Glutamatergic neuron (in vitro differentiated cells): Measurements from ENCODE around the gene PPP4R4. TPM values are rescaled to one million over a fixed set of nuclear protein-coding genes. Genes with fewer than 3 reads are reported as not detected.

Source experiments
- DNase-seq: peaks from one replicate; pipeline ENCODE4 v3.0.0; 2022
- H3K27ac Mint-ChIP-seq: one replicate; pipeline ENCODE4 v1.8.0; 2020; ENCODE audit warnings: mild to moderate bottlenecking, mixed read lengths, inconsistent platforms; ENCODE audit not compliant: unreplicated experiment
- H3K27me3 Mint-ChIP-seq: one replicate; pipeline ENCODE4 v1.8.0; 2020; ENCODE audit warnings: mild to moderate bottlenecking, moderate library complexity, mixed read lengths, inconsistent platforms; ENCODE audit not compliant: unreplicated experiment
- H3K36me3 Mint-ChIP-seq: one replicate; pipeline ENCODE4 v1.8.0; 2020; ENCODE audit warnings: mild to moderate bottlenecking, mixed read lengths, inconsistent platforms; ENCODE audit not compliant: unreplicated experiment
- H3K4me1 Mint-ChIP-seq: one replicate; pipeline ENCODE4 v1.8.0; 2020; ENCODE audit warnings: mild to moderate bottlenecking, low read depth, mixed read lengths, inconsistent platforms; ENCODE audit not compliant: unreplicated experiment
- H3K4me3 Mint-ChIP-seq: one replicate; pipeline ENCODE4 v1.8.0; 2020; ENCODE audit warnings: mild to moderate bottlenecking, mixed read lengths, inconsistent platforms; ENCODE audit not compliant: unreplicated experiment
- H3K9me3 Mint-ChIP-seq: one replicate; pipeline ENCODE4 v1.8.0; 2020; ENCODE audit warnings: mild to moderate bottlenecking, moderate library complexity, mixed read lengths, inconsistent platforms; ENCODE audit not compliant: unreplicated experiment
- CTCF ChIP-seq: fragments of 200-600 bp; sonication (generic); IDR thresholded peaks from one replicate; pipeline ENCODE4 v1.5.0; 2021; ENCODE audit not compliant: partially characterized antibody, unreplicated experiment
- total RNA-seq: library from RNA; stranded (reverse); fragmentation: NEBNext Ultra II Directional; extraction: Animal tissue kit (Norgen Biotek cat#: 25700); gene quantifications from one replicate; pipeline ENCODE4 v1.2.1, GENCODE V29; 2021; ENCODE audit not compliant: unreplicated experiment

Gene PPP4R4
- total RNA-seq, 1 donor from 2014 or later, result 1.6 TPM

- H3K27me3 Mint-ChIP-seq, result peaks cover 2% of the 10 kb centered on the region
- DNase-seq, result no peak
- peaks cover 3% of the 10 kb centered on the region for H3K9me3 Mint-ChIP-seq
- TF ChIP-seq CTCF, result no peak
- no peak overlapping the region for H3K4me3 Mint-ChIP-seq
- H3K27ac Mint-ChIP-seq, result no peak overlapping the region
- H3K36me3 Mint-ChIP-seq, result peaks cover 11% of the 10 kb centered on the region
- peaks cover 4% of the 10 kb centered on the region for H3K4me1 Mint-ChIP-seq
Observed at GRCh38 chr14:94304243-94304642, 130.1 kb downstream of the PPP4R4 start.

GRCh38 chr14:94305620-94306019, 131.5 kb downstream of the PPP4R4 start:
- Mint-ChIP-seq H3K27me3 (peaks cover 2% of the 10 kb centered on the region), H3K27ac (no peak overlapping the region), H3K4me3 (no peak overlapping the region), H3K4me1 (peaks cover 4% of the 10 kb centered on the region), H3K9me3 (peaks cover 3% of the 10 kb centered on the region), H3K36me3 (peaks cover 11% of the 10 kb centered on the region)
- no peak for DNase-seq
- no peak for TF ChIP-seq CTCF

- Mint-ChIP-seq H3K9me3 (peaks cover 3% of the 10 kb centered on the region), H3K4me1 (peaks cover 4% of the 10 kb centered on the region), H3K27me3 (peaks cover 2% of the 10 kb centered on the region), H3K27ac (no peak overlapping the region), H3K36me3 (peaks cover 11% of the 10 kb centered on the region), H3K4me3 (no peak overlapping the region)
- DNase-seq, result no peak
- no peak for TF ChIP-seq CTCF
Observed at GRCh38 chr14:94306047-94306978, 132.2 kb downstream of the PPP4R4 start.

- Mint-ChIP-seq H3K27ac (no peak overlapping the region), H3K4me1 (peaks cover 4% of the 10 kb centered on the region), H3K36me3 (peaks cover 11% of the 10 kb centered on the region), H3K9me3 (peaks cover 1% of the 10 kb centered on the region), H3K27me3 (peaks cover 2% of the 10 kb centered on the region), H3K4me3 (no peak overlapping the region)
- no peak for DNase-seq
- TF ChIP-seq CTCF, result peak; percentile 72
Observed at GRCh38 chr14:94307410-94307992, 133.4 kb downstream of the PPP4R4 start.

GRCh38 chr14:94309721-94310120, 135.6 kb downstream of the PPP4R4 start:
- Mint-ChIP-seq H3K4me3 (no peak overlapping the region), H3K27ac (no peak overlapping the region), H3K36me3 (peaks cover 11% of the 10 kb centered on the region), H3K27me3 (peaks cover 2% of the 10 kb centered on the region), H3K4me1 (peaks cover 6% of the 10 kb centered on the region), H3K9me3 (peaks cover 1% of the 10 kb centered on the region)
- TF ChIP-seq CTCF, result no peak
- no peak for DNase-seq
